BE2C (cell line): ENCODE measurements around the gene NUP160.

Source experiments
- DNase-seq: peaks from one replicate; pipeline ENCODE4 v3.0.0-alpha.2; 2020
- H3K27me3 ChIP-seq: fragments of 250-450 bp; sonication (Bioruptor Pico); 2 replicates; pipeline ENCODE4 v1.5.1; 2020; ENCODE audit warnings: mild to moderate bottlenecking
- H3K36me3 ChIP-seq: fragments of 250-450 bp; sonication (Bioruptor Pico); 2 replicates; pipeline ENCODE4 v1.5.1; 2020; ENCODE audit warnings: mild to moderate bottlenecking
- H3K4me1 ChIP-seq: fragments of 250-450 bp; sonication (Bioruptor Pico); 2 replicates; pipeline ENCODE4 v1.5.1; 2020
- H3K4me3 ChIP-seq: 2 replicates; pipeline ENCODE4 v1.5.1; 2011; ENCODE audit warnings: low read depth, low read length
- H3K9me3 ChIP-seq: fragments of 250-450 bp; sonication (Bioruptor Pico); 2 replicates; pipeline ENCODE4 v1.5.1; 2020
- TF ChIP-seq, protein P1 (sequence below): IDR thresholded peaks from 2 replicates; pipeline ENCODE4 v1.5.1; 2012; ENCODE audit warnings: mild to moderate bottlenecking, low read depth, low read length

The NUP160 gene

DNA sequence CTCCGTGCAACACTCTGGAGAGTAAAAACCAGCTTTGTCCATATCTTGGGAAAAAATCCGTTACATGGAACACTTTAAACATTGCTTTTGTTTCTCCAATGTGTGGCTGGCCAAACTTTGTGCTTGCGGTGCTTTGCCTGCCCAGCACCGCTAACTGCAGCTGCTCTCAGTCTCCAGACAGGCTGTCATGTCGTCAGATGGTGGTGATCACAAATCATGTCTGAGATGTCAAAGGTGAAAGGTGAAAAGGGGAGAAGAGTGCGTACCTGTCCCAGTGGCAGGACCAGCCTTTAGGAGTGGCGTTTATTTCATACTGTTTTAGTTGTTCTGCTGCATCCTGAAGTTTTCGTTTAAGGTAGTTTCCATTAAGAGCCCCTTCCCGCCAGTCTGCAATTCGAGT, 115.9 kb downstream of the NUP160 start:
- no peak for DNase-seq
- no peaks in the 10 kb centered on the region for H3K27me3 ChIP-seq
- H3K4me3 ChIP-seq = no peak overlapping the region
- TF ChIP-seq, protein P1, sequence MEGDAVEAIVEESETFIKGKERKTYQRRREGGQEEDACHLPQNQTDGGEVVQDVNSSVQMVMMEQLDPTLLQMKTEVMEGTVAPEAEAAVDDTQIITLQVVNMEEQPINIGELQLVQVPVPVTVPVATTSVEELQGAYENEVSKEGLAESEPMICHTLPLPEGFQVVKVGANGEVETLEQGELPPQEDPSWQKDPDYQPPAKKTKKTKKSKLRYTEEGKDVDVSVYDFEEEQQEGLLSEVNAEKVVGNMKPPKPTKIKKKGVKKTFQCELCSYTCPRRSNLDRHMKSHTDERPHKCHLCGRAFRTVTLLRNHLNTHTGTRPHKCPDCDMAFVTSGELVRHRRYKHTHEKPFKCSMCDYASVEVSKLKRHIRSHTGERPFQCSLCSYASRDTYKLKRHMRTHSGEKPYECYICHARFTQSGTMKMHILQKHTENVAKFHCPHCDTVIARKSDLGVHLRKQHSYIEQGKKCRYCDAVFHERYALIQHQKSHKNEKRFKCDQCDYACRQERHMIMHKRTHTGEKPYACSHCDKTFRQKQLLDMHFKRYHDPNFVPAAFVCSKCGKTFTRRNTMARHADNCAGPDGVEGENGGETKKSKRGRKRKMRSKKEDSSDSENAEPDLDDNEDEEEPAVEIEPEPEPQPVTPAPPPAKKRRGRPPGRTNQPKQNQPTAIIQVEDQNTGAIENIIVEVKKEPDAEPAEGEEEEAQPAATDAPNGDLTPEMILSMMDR = no peak
- peaks cover 58% of the 10 kb centered on the region for H3K36me3 ChIP-seq
- no peaks in the 10 kb centered on the region for H3K9me3 ChIP-seq
- no peaks in the 10 kb centered on the region for H3K4me1 ChIP-seq

DNA sequence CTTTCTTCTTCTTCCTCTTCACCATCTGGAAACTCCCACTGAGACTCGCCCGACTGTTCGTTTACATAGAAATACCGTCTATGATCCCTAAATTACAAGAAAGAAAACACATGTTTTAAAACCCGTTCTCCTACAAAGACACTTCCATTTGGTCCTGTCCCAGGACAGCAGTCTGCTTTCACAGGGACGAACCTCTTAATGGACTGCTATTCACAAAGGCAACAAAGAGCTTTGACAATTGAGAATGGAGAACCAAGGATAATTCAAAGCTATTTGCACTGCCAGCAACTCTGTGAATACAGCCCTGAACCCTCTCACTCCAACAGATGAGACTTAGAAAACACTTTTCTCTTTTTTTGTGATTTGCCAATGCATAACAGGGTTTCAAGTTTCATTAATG, 116.7 kb downstream of the NUP160 start:
- H3K27me3 ChIP-seq = no peaks in the 10 kb centered on the region
- no peaks in the 10 kb centered on the region for H3K4me1 ChIP-seq
- peaks cover 58% of the 10 kb centered on the region for H3K36me3 ChIP-seq
- H3K9me3 ChIP-seq = no peaks in the 10 kb centered on the region
- no peak overlapping the region for H3K4me3 ChIP-seq
- DNase-seq = no peak
- TF ChIP-seq, protein P1 = no peak
